ENCODE results near the gene ADGB. TPM values are rescaled to one million over a fixed set of nuclear protein-coding genes. Genes with fewer than 3 reads are reported as not detected.

Gene ADGB
- total RNA-seq, 4 donors from 2014 or later = 0.19 TPM; not detected in 3

GRCh38 chr6:146709036-146709622 is 110.4 kb downstream of the ADGB start:
- 0 to 54% methylated on average over 1 to 2 of the region's 2 CpGs for WGBS, 2 donors
- H3K27me3 ChIP-seq = no peaks in the 10 kb centered on the region
- no peak for TF ChIP-seq POLR2A (IDR thresholded peaks at IDR 0.05)
- TF ChIP-seq CTCF (IDR thresholded peaks at IDR 0.05) = no peak
- no peaks in the 10 kb centered on the region for H3K4me1 ChIP-seq
- H3K4me3 ChIP-seq = no peak overlapping the region
- H3K27ac ChIP-seq = no peak overlapping the region
- H3K36me3 ChIP-seq = no peaks in the 10 kb centered on the region
- no peaks in the 10 kb centered on the region for H3K9me3 ChIP-seq
- no peak for DNase-seq
- intact Hi-C loops (cut with DNase I) = loop anchor here (10.0 kb wide), 1 partner anchor 774 kb away; no protein-coding TSS in a partner anchor

- Histone ChIP-seq H3K36me3 (no peaks in the 10 kb centered on the region), H3K4me3 (no peak overlapping the region), H3K27me3 (no peaks in the 10 kb centered on the region), H3K9me3 (no peaks in the 10 kb centered on the region), H3K4me1 (no peaks in the 10 kb centered on the region), H3K27ac (no peak overlapping the region)
- intact Hi-C loops (cut with DNase I) = no loop called here
- DNase-seq = no peak
- TF ChIP-seq POLR2A (IDR thresholded peaks at IDR 0.05) (no peak), CTCF (IDR thresholded peaks at IDR 0.05) (no peak)
- WGBS, 2 donors = 50 to 64% methylated on average over 4 of the region's 4 CpGs
Measured at GRCh38 chr6:146719387-146719786, 120.6 kb downstream of the ADGB start.

GRCh38 chr6:146739696-146740095 is 140.9 kb downstream of the ADGB start:
- intact Hi-C loops (cut with DNase I) = no loop called here
- Histone ChIP-seq H3K27me3 (no peaks in the 10 kb centered on the region), H3K27ac (no peak overlapping the region), H3K4me3 (no peak overlapping the region), H3K4me1 (no peaks in the 10 kb centered on the region), H3K9me3 (no peaks in the 10 kb centered on the region), H3K36me3 (no peaks in the 10 kb centered on the region)
- no peak for DNase-seq
- no peak for TF ChIP-seq CTCF (IDR thresholded peaks at IDR 0.05)
- TF ChIP-seq POLR2A (IDR thresholded peaks at IDR 0.05) = no peak
- WGBS, 2 donors = 63% methylated on average over 3 of the region's 3 CpGs

- no peak for TF ChIP-seq POLR2A (IDR thresholded peaks at IDR 0.05)
- no peak for TF ChIP-seq CTCF (IDR thresholded peaks at IDR 0.05)
- no peak for DNase-seq
- H3K4me1 ChIP-seq = no peaks in the 10 kb centered on the region
- intact Hi-C loops (cut with DNase I) = no loop called here
- H3K4me3 ChIP-seq = no peak overlapping the region
- no peak overlapping the region for H3K27ac ChIP-seq
- H3K36me3 ChIP-seq = no peaks in the 10 kb centered on the region
- H3K9me3 ChIP-seq = no peaks in the 10 kb centered on the region
- no peaks in the 10 kb centered on the region for H3K27me3 ChIP-seq
Measured at GRCh38 chr6:146741609-146742008, 142.8 kb downstream of the ADGB start.

- 50 to 52% methylated on average over 2 of the region's 2 CpGs for WGBS, 2 donors
- no peaks in the 10 kb centered on the region for H3K27me3 ChIP-seq
- intact Hi-C loops (cut with DNase I) = no loop called here
- H3K36me3 ChIP-seq = no peaks in the 10 kb centered on the region
- no peak overlapping the region for H3K27ac ChIP-seq
- no peak overlapping the region for H3K4me3 ChIP-seq
- no peak for DNase-seq
- TF ChIP-seq POLR2A (IDR thresholded peaks at IDR 0.05) = no peak
- TF ChIP-seq CTCF (IDR thresholded peaks at IDR 0.05) = no peak
- no peaks in the 10 kb centered on the region for H3K4me1 ChIP-seq
- no peaks in the 10 kb centered on the region for H3K9me3 ChIP-seq
Measured at GRCh38 chr6:146753306-146753705, 154.5 kb downstream of the ADGB start.

All from esophagus squamous epithelium (tissue), 5 donors.